ENCODE results near the gene C9orf153. TPM values are rescaled to one million over a fixed set of nuclear protein-coding genes. Genes with fewer than 3 reads are reported as not detected.

C9orf153 gene
- total RNA-seq, 1 experiment from 2014 or later, result 0.17 TPM

DNA sequence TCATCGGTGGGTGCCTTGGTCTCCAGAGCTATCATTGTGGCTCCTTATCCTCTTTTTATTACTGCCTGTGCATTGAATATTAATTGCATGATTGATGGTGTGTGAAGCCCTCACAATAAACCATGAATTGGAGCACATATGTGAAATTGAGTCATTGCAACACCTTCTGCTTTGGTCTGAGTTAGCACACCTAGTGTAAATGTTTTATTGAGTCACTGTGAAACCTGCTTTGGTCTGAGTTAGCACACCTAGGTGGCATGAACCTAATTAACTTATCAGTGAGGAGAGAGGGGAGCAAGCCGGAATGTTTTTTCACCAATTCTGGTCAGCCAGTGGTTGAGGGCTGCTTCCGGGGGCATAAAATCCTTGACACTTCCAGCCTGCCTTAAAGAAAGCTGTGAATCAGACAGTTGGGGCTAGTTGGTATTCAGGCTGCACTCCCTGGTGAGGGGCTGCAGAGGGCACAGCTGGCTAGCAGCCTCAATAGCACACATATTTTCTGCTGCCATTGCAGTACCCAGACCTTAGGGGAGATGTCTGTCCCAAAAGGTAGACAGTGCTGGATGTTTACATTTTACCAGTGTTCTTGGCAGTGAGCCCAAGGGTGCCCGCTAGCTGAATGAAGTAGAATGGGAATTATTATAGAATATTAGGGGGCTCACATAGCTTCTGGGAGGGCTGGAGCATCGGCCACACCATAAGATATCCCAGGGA, 83.6 kb downstream of the C9orf153 start:
- no peaks in the 10 kb centered on the region for H3K9me3 ChIP-seq (ENCODE audit: control insufficient read depth, low read depth, low read length)
- no peak overlapping the region for H4K5ac ChIP-seq (ENCODE audit: insufficient read length, low read depth, low read length)
- H3K56ac ChIP-seq (ENCODE audit: insufficient read length, low read depth, low read length), result no peak overlapping the region
- no CpG with 5 or more reads among the region's 5 CpGs for WGBS (ENCODE audit: extremely low coverage, insufficient read length, low lambda C conversion rate)
- H3K79me1 ChIP-seq (ENCODE audit: insufficient read depth, low read depth, low read length, poor library complexity, severe bottlenecking), result no peaks in the 10 kb centered on the region
- peak overlapping the region in 1 of 3 experiments; percentile 76; a peak in 1 of 7 replicates for H3K27ac Mint-ChIP-seq
- H3K4ac ChIP-seq (ENCODE audit: low read depth, low read length), result no peak overlapping the region
- H4K20me1 ChIP-seq (ENCODE audit: control insufficient read depth, insufficient read depth, insufficient read length), result no peaks in the 10 kb centered on the region
- no peak overlapping the region for H3K27ac ChIP-seq (ENCODE audit: insufficient read length, low read depth, low read length)
- no peaks in the 10 kb centered on the region; the same call in 1 of the 2 replicates for H3K4me1 ChIP-seq (ENCODE audit: insufficient read depth, low read length)
- H2BK15ac ChIP-seq (ENCODE audit: low read depth, low read length), result no peak overlapping the region
- no peak overlapping the region for H3K4me3 Mint-ChIP-seq
- TF ChIP-seq, protein P1, sequence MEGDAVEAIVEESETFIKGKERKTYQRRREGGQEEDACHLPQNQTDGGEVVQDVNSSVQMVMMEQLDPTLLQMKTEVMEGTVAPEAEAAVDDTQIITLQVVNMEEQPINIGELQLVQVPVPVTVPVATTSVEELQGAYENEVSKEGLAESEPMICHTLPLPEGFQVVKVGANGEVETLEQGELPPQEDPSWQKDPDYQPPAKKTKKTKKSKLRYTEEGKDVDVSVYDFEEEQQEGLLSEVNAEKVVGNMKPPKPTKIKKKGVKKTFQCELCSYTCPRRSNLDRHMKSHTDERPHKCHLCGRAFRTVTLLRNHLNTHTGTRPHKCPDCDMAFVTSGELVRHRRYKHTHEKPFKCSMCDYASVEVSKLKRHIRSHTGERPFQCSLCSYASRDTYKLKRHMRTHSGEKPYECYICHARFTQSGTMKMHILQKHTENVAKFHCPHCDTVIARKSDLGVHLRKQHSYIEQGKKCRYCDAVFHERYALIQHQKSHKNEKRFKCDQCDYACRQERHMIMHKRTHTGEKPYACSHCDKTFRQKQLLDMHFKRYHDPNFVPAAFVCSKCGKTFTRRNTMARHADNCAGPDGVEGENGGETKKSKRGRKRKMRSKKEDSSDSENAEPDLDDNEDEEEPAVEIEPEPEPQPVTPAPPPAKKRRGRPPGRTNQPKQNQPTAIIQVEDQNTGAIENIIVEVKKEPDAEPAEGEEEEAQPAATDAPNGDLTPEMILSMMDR (conservative IDR thresholded peaks at IDR 0.05), result no peak
- H3K23ac ChIP-seq (ENCODE audit: insufficient read length, low read depth, low read length), result no peak overlapping the region
- no peak overlapping the region for H2AFZ ChIP-seq (ENCODE audit: low read length)
- H3K4me1 Mint-ChIP-seq, result peaks cover 22 to 29% of the 10 kb centered on the region in 2 experiments
- H2BK120ac ChIP-seq (ENCODE audit: low read depth, low read length, poor library complexity, severe bottlenecking), result no peak overlapping the region
- H4K91ac ChIP-seq (ENCODE audit: insufficient read length, low read depth, low read length), result no peak overlapping the region
- H2BK20ac ChIP-seq (ENCODE audit: low read depth, low read length, poor library complexity, severe bottlenecking), result no peak overlapping the region
- H3K23me2 ChIP-seq (ENCODE audit: insufficient read length, low read depth, low read length, poor library complexity, severe bottlenecking), result no peaks in the 10 kb centered on the region
- no peak overlapping the region for H3T11ph ChIP-seq (ENCODE audit: low read length)
- no peak overlapping the region for H3K4me2 ChIP-seq (ENCODE audit: insufficient read depth, insufficient read length, low read length)
- H2BK12ac ChIP-seq (ENCODE audit: insufficient read length, low read depth, low read length), result no peak overlapping the region
- no peak overlapping the region for H4K8ac ChIP-seq (replicated peaks; ENCODE audit: insufficient read length, low read depth, low read length)
- H3K27me3 Mint-ChIP-seq (ENCODE audit: low read depth), result no peaks in the 10 kb centered on the region
- no peak for DNase-seq
- no peaks in the 10 kb centered on the region for H3K79me2 ChIP-seq (ENCODE audit: insufficient read depth, low read length)
- H3K36me3 Mint-ChIP-seq (ENCODE audit: insufficient read depth in 1 of 3, low read depth in 3 of 3), result no peaks in the 10 kb centered on the region
- no peaks in the 10 kb centered on the region for H3K27me3 ChIP-seq (ENCODE audit: insufficient read depth, low read length)
- H3K9ac ChIP-seq (ENCODE audit: extremely low read depth, insufficient read length, low read length), result no peak overlapping the region
- no peaks in the 10 kb centered on the region for H3K9me3 Mint-ChIP-seq
- H2AK5ac ChIP-seq (ENCODE audit: insufficient read length, low read length), result no peak overlapping the region
- no peak overlapping the region for H3K18ac ChIP-seq (ENCODE audit: insufficient read length, low read depth, low read length)
- H3K14ac ChIP-seq (ENCODE audit: insufficient read depth, low read length), result no peak overlapping the region
- H2BK5ac ChIP-seq (ENCODE audit: insufficient read length, low read length), result no peak overlapping the region

Measured in H9 (cell line).